Gastrocnemius medialis (tissue), 4 donors: ENCODE data around the gene NDUFS5. TPM values are rescaled to one million over a fixed set of nuclear protein-coding genes. Genes with fewer than 3 reads are reported as not detected.
"Not testable (repeated sequence)": the region's sequence is repeated elsewhere in the genome, so short reads cannot be mapped to it uniquely, and the experiment has no call there.

ENCODE experiments used
- ATAC-seq, 2 donors: fragments of 150-250 bp; one replicate each; pipeline ENCODE4 v1.9.1; 2016
- DNase-seq, 2 donors: peaks; one replicate each; pipeline ENCODE4 v3.0.0-alpha.2; 2019
- H3K27ac ChIP-seq, 4 donors: fragments of 200-600 bp; sonication (generic); 1 replicate in 1 of 4; 2 replicates in 3 of 4; pipeline ENCODE4 v1.5.1; 2016 to 2018; ENCODE audit warnings: mild to moderate bottlenecking in 2 of 4, moderate library complexity in 1 of 4
- H3K27me3 ChIP-seq, 3 donors: fragments of 200-600 bp; sonication (generic) in 2 of 3; 1 replicate in 1 of 3; 2 replicates in 2 of 3; pipeline versions ENCODE4 v1.5.1 to v1.6.0; 2016 to 2019; ENCODE audit warnings: mild to moderate bottlenecking in 1 of 3, moderate library complexity in 1 of 3
- H3K36me3 ChIP-seq, 2 donors: fragments of 200-600 bp; sonication (generic) in 1 of 2; one replicate each; pipeline ENCODE4 v1.5.1; 2017 to 2018
- H3K4me1 ChIP-seq, 2 donors: fragments of 200-600 bp; sonication (generic) in 1 of 2; one replicate each; pipeline ENCODE4 v1.5.1; 2016 to 2017; ENCODE audit warnings: mild to moderate bottlenecking in 2 of 2
- H3K4me3 ChIP-seq, 4 donors: fragments of 200-600 bp; sonication (generic) in 3 of 4; 1 replicate in 1 of 4; 2 replicates in 3 of 4; pipeline ENCODE4 v1.5.1; 2016 to 2019; ENCODE audit warnings: mild to moderate bottlenecking in 2 of 4
- H3K9me3 ChIP-seq, 3 donors: fragments of 200-600 bp; sonication (generic) in 2 of 3; 1 replicate in 1 of 3; 2 replicates in 2 of 3; pipeline ENCODE4 v1.5.1; 2016 to 2019
- CTCF ChIP-seq, 5 experiments: fragments of 450-650 bp in 3 of 5; fragments of 200-600 bp in 2 of 5; sonication (generic) in 2 of 5; IDR thresholded peaks in 4 of 5; conservative IDR thresholded peaks in 1 of 5; 1 replicate in 4 of 5; 2 replicates in 1 of 5; pipeline ENCODE4 v1.5.1; 2016 to 2019; ENCODE audit warnings: antibody characterized with exemption in 5 of 5, mild to moderate bottlenecking in 3 of 5, moderate library complexity in 3 of 5
- POLR2A ChIP-seq, 2 donors: fragments of 450-650 bp; IDR thresholded peaks; one replicate each; pipeline ENCODE4 v1.6.1; 2017; ENCODE audit warnings: antibody characterized with exemption in 2 of 2, mild to moderate bottlenecking in 2 of 2, moderate library complexity in 2 of 2
- in situ Hi-C, 4 donors: fragments of 200-750 bp; cut with MboI; loops; one replicate each; pipeline versions ENCODE4 v1.15.0 to v1.8.0; 2017; ENCODE audit warnings: low sequenced_read_pairs in 4 of 4
- intact Hi-C: fragments of 100-400 bp; cut with DNase I; formaldehyde crosslinking; loops from one replicate; pipeline ENCODE4 v1.15.1; 2023; ENCODE audit warnings: low total_unique reads
- total RNA-seq, 4 donors: library from RNA; depleted of rRNA; stranded (reverse); fragments of >200 nt; gene quantifications; one replicate each; pipeline versions ENCODE4 v1.1.0 to v1.2.3, GENCODE V29; 2016

Gene NDUFS5
- total RNA-seq, 4 donors from 2014 or later: 603 to 976 (median 911) TPM

DNA sequence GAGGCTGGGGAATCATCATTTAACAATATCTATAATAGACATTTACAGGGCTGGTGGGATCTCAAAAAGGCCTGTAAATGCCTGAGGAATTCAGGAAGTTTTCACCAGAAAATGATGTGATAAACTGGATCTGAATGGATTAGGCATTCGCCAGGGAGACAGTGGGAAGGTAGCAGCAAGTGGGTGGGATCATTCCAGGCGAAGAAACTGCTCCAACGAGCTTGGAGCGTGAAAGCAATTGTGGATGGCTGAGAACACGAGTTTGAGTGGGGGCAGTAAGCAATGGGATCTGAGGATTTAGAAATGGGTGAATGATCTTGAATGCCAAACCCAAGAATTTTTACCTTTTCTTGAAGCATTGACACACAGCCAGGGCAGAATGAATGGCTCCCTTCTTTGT is 8.9 kb upstream of the NDUFS5 start:
- H3K27ac ChIP-seq: no peak overlapping the region
- H3K4me3 ChIP-seq: no peak overlapping the region
- TF ChIP-seq POLR2A (IDR thresholded peaks at IDR 0.05) (no peak), CTCF (IDR thresholded peaks at IDR 0.05 in 4 of 5, conservative IDR thresholded peaks at IDR 0.05 in 1 of 5) (no peak)
- in situ Hi-C loops (loop anchor here in 1 of 4 donors (25.0 kb wide), 1 partner anchor 155 kb away; the partner anchor contains the start of genes MYCBP and RRAGC), intact Hi-C loops (no loop called here)
- no peaks in the 10 kb centered on the region for H3K27me3 ChIP-seq
- H3K36me3 ChIP-seq: peaks cover 0 to under 1% of the 10 kb centered on the region in 2 donors
- ATAC-seq (no peak), DNase-seq (no peak)
- H3K4me1 ChIP-seq: no peaks in the 10 kb centered on the region
- H3K9me3 ChIP-seq: no peaks in the 10 kb centered on the region

DNA sequence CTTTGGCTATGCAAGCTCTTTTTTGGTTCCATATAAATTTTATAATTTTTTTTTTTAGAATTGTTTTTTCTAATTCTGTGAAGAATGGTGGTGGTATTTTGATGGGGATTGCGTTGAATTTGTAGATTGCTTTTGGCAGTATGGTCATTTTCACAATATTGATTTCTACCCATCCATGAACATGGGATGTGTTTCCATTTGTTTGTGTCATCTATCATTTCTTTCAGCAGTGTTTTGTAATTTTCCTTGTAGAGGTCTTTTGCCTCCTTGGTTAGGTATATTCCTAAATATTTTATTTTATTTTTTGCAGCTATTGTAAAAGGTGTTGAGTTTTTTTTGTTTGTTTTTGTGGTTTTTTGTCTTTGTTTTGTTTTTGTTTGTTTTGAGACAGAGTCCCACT is 5.7 kb upstream of the NDUFS5 start:
- H3K27me3 ChIP-seq, intact Hi-C loops, H3K9me3 ChIP-seq, DNase-seq, H3K4me1 ChIP-seq, H3K4me3 ChIP-seq, H3K27ac ChIP-seq, H3K36me3 ChIP-seq, ATAC-seq: not testable (repeated sequence)
- in situ Hi-C loops: loop anchor here in 1 of 4 donors (25.0 kb wide), 1 partner anchor 158 kb away; the partner anchor contains the start of genes MYCBP and RRAGC

DNA sequence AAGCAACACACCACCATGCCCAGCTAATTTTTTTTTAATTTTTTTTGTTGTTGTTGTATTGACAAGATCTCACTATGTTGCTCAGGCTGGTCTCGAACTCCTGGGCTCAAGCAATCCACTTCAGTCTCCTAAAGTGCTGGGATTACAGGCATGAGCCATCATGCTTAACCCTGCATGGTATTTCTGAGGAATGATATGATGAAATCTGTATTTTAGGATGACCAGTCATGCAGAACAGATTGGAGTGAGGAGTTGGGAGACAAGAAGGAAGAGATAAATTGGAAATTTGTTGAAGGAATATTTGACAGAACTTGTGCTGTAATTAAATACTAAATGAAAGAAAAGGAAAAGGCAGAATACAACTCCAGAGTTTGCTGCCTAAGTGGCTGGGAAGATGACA is 4.7 kb upstream of the NDUFS5 start:
- intact Hi-C loops: no loop called here
- TF ChIP-seq POLR2A (IDR thresholded peaks at IDR 0.05) (no peak), CTCF (IDR thresholded peaks at IDR 0.05 in 4 of 5, conservative IDR thresholded peaks at IDR 0.05 in 1 of 5) (no peak)
- ATAC-seq: no peak
- H3K36me3 ChIP-seq: no peaks in the 10 kb centered on the region
- peaks cover 6 to 7% of the 10 kb centered on the region in 2 donors for H3K4me1 ChIP-seq
- H3K27ac ChIP-seq: no peak overlapping the region
- H3K27me3 ChIP-seq: no peaks in the 10 kb centered on the region
- no peaks in the 10 kb centered on the region for H3K9me3 ChIP-seq
- in situ Hi-C loops: loop anchor here in 1 of 4 donors (25.0 kb wide), 1 partner anchor 159 kb away; the partner anchor contains the start of genes MYCBP and RRAGC
- DNase-seq: no peak
- H3K4me3 ChIP-seq: no peak overlapping the region

DNA sequence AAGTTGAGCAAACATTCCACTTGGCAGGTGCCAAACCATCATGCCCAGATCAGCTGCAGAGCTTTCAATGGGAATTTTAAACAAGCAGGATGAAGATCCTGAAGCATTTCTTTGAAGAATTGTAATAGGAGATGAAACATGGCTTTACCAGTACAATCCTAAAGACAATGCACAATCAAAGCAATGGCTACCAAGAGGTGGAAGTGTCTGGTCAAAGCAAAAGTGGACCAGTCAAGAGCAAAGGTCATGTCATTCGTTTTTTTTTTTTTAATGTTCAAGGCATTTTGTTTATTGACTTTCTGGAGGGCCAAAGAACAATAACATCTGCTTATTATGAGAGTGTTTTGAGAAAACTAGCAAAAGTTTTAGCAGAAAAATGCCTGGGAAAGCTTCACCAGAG is 3.0 kb upstream of the NDUFS5 start:
- no peaks in the 10 kb centered on the region for H3K9me3 ChIP-seq
- TF ChIP-seq CTCF (IDR thresholded peaks at IDR 0.05 in 4 of 5, conservative IDR thresholded peaks at IDR 0.05 in 1 of 5) (no peak), POLR2A (IDR thresholded peaks at IDR 0.05) (no peak)
- DNase-seq (no peak), ATAC-seq (no peak)
- peaks cover 0 to under 1% of the 10 kb centered on the region in 2 donors for H3K36me3 ChIP-seq
- no peak overlapping the region for H3K27ac ChIP-seq
- no peak overlapping the region for H3K4me3 ChIP-seq
- intact Hi-C loops: no loop called here
- no peaks in the 10 kb centered on the region for H3K27me3 ChIP-seq
- peaks cover 13 to 14% of the 10 kb centered on the region in 2 donors for H3K4me1 ChIP-seq
- in situ Hi-C loops: loop anchor here in 1 of 4 donors (25.0 kb wide), 1 partner anchor 161 kb away; the partner anchor contains the start of genes MYCBP and RRAGC

- Histone ChIP-seq H3K36me3 (peaks cover 0 to 39% of the 10 kb centered on the region in 2 donors), H3K27me3 (no peaks in the 10 kb centered on the region), H3K4me1 (peaks cover 14 to 19% of the 10 kb centered on the region in 2 donors), H3K4me3 (peak overlapping the region; percentile 68 to 91 (median 80)), H3K9me3 (no peaks in the 10 kb centered on the region), H3K27ac (peak overlapping the region; percentile 91 to 97 (median 94))
- in situ Hi-C loops: no loop called here
- intact Hi-C loops: loop anchor here (1.0 to 2.0 kb wide), 4 partner anchors 36 to 381 kb away; partner anchors contain the start of genes AKIRIN1, MYCBP and RRAGC
- TF ChIP-seq CTCF (IDR thresholded peaks at IDR 0.05 in 4 of 5, conservative IDR thresholded peaks at IDR 0.05 in 1 of 5): no peak
- TF ChIP-seq POLR2A (IDR thresholded peaks at IDR 0.05): no peak
- ATAC-seq: no peak
- no peak for DNase-seq
Measured at GRCh38 chr1:39026866-39027507, 837 bp downstream of the NDUFS5 start.
